Measurements from ENCODE around the gene CEP20. TPM values are rescaled to one million over a fixed set of nuclear protein-coding genes. Genes with fewer than 3 reads are reported as not detected.

Gene CEP20
- total RNA-seq, 1 experiment from 2014 or later = 46.6 TPM

DNA sequence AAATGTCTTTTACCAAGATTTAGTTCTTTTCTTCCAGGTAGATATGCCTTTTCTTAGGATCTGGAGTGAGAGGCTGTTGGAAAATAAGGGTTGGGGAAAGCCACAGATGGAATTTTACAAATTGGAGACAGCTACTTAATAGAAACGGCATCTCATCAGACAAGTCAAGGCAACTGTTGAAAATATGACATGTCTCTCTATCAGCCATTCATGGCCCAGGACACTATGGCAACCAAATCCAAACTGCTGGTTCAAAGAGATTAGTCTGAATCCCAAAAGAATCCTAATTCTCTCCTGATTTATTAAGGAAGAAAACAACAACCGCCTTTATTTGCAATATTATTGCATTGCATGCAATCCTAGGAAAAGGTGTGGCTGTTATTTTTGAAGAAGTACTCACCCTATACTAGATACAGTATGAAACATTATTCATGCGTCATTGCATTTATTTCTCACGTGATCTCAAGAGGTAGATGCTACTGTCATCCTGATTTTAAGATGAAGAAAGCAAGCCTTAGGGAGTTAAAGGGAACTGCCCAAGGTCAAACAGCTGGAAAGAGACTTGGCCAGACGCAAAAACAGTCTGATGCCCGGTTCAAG, 12.6 kb upstream of the CEP20 start:
- DNase-seq (ENCODE audit: low read depth, low spot score) = no peak
- in situ Hi-C loops (cut with HindIII; ENCODE audit: low pct_unique_long_range_greater_than_20kb, low sequenced_read_pairs) = no loop called here

DNA sequence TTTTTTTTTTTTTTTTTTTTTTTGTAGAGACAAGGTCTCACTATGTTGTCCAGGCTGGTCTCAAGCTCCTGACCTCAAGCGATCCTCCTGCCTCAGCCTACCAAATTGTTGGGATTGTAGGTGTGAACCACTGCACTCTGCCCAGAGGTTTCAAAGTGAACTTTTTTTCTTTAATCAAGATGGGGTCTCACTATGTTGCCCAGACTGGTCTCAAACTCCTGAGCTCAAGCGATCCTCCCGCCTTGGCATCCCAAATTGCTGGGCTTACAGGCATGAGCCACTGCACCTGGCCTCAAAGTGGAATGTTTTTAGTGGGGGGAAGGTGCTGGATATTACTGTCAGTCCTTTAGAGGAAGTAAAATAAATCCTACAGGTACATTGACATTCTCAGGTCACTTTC, 12.0 kb upstream of the CEP20 start:
- in situ Hi-C loops (cut with HindIII; ENCODE audit: low pct_unique_long_range_greater_than_20kb, low sequenced_read_pairs) = no loop called here
- DNase-seq (ENCODE audit: low read depth, low spot score) = no peak

DNA sequence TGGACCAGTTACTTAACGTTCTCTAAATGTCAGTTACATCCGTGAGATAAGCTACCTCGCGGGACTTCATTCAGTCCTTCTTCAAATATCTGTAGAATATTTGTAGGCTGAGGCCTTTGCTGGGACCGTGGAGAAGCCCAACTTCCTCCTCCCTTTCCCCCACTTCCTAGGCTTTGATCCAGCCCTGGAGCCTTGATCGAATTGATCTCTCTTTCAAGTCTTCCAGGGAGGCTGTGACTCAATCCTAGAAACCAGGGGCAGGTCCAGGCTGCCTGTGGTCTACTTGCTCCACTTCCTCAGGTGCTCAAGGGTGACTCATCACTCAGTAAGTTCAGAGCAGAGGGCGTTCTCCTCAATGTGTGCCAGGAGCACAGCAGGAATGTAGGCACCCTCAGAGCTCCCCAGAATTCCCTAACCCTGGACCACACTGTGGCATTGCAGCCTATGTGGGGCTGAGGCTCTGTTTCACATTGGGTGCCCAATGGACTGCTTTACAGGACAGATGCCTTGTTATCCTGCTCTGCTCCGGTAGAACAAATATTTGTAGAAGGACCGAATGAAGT, 11.2 kb upstream of the CEP20 start:
- in situ Hi-C loops (cut with HindIII; ENCODE audit: low pct_unique_long_range_greater_than_20kb, low sequenced_read_pairs) = no loop called here
- DNase-seq (ENCODE audit: low read depth, low spot score) = no peak

DNA sequence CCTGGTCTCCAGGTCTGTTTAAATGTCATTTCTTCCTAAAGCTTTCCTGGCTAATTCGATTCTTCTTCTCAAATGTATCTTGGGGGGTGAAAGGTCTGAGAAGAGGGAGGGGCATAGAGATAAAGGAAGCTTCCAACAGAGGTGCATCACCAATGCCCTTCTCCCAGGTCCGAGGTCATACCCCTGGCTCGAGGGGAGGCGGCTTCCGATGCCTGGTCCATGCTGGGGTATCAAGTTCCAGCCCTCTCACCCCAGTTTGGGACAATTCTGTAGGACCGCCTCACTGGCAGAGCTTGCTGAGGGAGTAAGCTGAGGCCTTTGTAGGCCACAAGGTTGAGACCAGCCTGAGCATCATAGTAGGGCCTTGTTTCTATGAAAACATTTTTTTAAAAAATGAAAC, 10.3 kb upstream of the CEP20 start:
- in situ Hi-C loops (cut with HindIII; ENCODE audit: low pct_unique_long_range_greater_than_20kb, low sequenced_read_pairs) = no loop called here
- no peak for DNase-seq (ENCODE audit: low read depth, low spot score)

DNA sequence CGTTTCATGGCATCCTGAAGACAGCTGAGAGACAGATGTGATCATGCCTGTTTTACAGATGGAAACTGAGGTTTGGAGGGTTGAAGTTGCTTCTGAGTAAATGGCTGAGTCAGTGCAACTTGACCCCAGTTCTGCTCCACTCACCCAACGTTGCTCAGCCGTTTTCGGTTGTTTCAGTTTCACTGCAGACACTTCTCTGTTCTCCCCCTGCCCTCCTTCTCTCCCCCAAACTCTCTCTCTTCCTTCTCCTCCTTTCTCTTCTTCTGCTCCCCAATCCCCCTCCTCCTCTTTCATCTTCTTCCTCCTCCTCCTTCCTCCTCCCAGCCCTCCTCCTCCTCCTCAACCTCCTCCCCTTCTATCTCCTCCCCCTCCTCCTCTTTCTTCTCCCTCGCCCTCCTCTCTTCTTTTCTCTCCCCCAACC, 9.4 kb upstream of the CEP20 start:
- in situ Hi-C loops (cut with HindIII; ENCODE audit: low pct_unique_long_range_greater_than_20kb, low sequenced_read_pairs) = no loop called here
- DNase-seq (ENCODE audit: low read depth, low spot score) = no peak

DNA sequence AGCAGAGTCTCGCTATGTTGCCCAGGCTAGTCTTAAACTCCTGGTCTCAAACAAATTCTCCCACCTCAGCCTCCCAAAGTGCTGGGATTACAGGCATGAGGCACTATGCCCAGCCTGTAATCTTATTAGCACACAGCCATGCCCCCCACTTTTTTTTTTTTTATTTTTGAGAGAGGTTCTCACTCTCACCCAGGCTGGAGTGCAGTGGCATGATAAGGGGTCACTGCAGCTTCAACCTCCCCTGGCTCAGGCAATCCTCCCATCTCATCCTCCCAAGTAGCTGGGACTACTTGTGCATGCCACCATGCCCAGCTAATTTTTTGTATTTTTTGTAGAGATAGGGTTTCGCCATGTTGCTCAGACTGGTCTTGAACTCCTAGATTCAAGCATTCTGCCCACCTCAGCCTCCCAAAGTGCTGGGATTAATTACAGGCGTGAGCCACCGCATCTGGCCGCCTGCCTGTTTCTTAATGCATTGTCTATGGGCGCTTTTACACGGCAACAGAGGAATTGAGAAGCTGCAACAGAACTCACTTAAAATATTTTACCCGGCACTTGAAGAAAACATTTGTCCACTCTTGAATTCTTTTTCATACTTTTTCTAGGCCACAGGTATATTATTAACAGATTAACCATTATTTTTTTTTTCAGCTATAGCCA, 8.8 kb upstream of the CEP20 start:
- DNase-seq (ENCODE audit: low read depth, low spot score) = no peak
- in situ Hi-C loops (cut with HindIII; ENCODE audit: low pct_unique_long_range_greater_than_20kb, low sequenced_read_pairs) = no loop called here

DNA sequence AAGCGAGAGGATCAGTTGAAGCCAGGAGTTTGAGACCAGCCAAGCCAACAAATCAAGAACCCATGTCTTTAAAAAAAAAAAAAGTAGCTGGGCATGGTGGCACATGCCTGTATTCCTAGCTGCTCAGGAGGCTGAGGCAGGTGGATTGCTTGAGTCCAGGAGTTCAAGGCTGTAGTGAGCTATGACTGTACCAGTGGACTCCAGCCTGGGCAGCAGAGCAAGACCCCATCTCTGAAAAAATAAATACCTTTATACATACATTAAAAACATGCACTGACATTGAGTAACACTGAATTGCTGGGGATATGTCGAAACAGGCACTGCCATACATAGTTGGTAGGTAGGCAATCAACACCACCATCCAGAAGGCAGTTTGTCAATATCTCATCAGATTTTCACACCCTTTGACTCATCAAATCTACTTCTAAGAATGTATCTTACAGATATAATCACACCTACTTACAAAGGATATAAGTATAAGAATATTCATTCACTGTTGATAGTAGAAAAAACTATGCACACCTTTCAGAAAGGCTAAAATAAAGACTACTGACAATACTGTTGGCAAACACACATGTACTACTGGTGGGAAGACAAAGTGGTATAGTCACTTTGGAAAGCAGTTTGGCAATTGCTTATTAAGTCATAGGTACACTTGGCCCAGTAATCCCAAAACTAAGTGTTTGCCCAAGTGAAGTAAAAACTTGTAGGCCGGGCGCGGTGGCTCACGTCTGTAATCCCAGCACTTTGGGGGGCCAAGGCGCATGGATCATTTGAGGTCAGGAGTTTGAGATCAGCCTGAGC, 6.4 kb upstream of the CEP20 start:
- in situ Hi-C loops (cut with HindIII; ENCODE audit: low pct_unique_long_range_greater_than_20kb, low sequenced_read_pairs) = no loop called here
- DNase-seq (ENCODE audit: low read depth, low spot score) = no peak

DNA sequence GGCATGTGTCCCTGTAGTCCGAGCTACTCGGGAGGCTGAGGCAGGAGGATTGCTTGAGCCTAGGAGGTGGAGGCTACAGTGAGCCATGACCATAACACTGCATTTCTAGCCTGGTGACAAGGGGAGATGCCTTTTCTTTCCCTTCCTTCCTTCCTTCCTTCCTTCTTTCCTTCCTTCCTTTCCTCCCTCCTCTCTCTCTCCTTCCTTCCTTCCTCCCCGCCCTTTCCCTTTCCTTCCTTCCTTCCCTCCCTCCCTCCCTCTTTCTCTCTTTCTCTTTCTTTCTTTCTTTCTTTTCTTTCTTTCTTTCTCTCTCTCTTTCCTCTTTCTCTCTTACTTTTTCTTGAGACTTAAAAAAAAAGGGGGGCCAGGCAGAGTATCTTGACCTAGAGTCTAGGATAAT, 3.1 kb upstream of the CEP20 start:
- no peak for DNase-seq (ENCODE audit: low read depth, low spot score)
- in situ Hi-C loops (cut with HindIII; ENCODE audit: low pct_unique_long_range_greater_than_20kb, low sequenced_read_pairs) = no loop called here

DNA sequence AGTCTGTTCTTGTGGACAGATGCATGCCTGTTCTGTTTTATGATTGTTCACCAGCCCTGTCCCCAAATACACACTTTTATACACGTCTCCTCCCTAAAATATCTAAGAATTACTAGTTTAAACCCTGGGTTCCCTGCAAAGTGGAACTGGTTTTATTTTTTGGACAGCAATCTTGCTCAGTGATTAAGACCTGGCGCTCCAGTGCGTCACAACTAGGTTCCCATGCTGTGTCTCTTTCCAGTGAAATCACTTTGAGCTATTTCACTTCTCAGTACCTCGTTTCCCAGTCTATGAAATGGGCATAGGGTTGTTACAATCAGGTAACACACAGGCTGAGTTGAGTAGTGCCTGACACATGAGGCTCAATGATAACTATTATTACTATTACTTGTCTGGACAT, 1.1 kb downstream of the CEP20 start:
- DNase-seq (ENCODE audit: low read depth, low spot score) = no peak
- in situ Hi-C loops (cut with HindIII; ENCODE audit: low pct_unique_long_range_greater_than_20kb, low sequenced_read_pairs) = no loop called here

DNA sequence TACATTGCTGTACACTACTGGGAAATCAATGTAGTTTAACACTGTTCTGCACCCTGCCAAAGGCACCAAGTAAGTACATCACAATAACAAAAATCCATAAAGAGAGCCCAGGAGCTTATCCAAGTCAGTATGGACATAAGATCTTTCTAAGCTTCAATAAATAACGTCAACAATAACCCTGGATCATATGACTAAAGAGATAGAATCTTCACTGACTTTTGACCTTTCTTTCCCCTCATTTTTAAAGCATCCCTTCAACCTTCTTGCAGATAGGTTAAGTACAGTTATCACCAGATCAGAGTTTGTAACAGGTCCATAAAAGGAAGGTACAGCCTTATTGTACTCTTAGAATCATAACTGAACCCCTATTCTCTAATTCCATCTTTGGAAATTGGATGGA, 2.3 kb downstream of the CEP20 start:
- DNase-seq (ENCODE audit: low read depth, low spot score) = no peak
- in situ Hi-C loops (cut with HindIII; ENCODE audit: low pct_unique_long_range_greater_than_20kb, low sequenced_read_pairs) = no loop called here

DNA sequence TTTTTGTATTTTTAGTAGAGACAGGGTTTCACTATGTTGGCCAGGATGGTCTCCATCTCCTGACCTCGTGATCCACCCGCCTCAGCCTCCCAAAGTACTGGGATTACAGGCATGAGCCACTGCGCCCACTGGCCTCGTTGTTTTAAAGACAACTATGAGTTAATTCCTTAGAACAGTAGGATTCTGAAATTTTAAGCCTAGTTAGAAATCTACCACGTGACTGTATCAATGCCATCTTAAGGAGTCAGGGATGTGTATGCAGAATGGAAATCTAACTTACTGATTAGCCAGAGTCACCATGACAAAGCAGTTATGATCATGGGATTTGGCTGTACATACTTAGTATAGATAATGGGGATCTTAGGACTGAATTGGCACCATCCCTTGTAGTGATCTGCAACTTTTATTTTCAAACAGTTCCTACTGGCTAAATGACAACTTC, 2.8 kb downstream of the CEP20 start:
- DNase-seq (ENCODE audit: low read depth, low spot score) = no peak
- in situ Hi-C loops (cut with HindIII; ENCODE audit: low pct_unique_long_range_greater_than_20kb, low sequenced_read_pairs) = no loop called here

DNA sequence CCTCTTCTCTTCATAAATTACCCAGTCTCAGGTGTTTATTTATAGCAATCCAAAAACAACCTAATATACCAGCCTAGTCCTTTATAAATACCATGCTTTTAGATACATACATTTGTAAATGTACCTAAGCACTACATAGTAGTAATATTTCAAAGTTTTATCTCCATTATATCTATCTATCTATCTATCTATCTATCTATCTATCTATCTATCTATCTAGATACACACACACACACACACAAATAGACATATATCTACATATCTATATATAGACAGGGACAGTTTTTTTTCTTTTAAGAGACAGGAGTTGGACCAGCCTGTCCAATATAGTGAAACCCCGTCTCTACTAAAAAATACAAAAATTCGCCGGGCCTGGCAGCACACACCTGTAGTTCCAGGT, 5.8 kb downstream of the CEP20 start:
- in situ Hi-C loops (cut with HindIII; ENCODE audit: low pct_unique_long_range_greater_than_20kb, low sequenced_read_pairs) = no loop called here
- DNase-seq (ENCODE audit: low read depth, low spot score) = no peak

DNA sequence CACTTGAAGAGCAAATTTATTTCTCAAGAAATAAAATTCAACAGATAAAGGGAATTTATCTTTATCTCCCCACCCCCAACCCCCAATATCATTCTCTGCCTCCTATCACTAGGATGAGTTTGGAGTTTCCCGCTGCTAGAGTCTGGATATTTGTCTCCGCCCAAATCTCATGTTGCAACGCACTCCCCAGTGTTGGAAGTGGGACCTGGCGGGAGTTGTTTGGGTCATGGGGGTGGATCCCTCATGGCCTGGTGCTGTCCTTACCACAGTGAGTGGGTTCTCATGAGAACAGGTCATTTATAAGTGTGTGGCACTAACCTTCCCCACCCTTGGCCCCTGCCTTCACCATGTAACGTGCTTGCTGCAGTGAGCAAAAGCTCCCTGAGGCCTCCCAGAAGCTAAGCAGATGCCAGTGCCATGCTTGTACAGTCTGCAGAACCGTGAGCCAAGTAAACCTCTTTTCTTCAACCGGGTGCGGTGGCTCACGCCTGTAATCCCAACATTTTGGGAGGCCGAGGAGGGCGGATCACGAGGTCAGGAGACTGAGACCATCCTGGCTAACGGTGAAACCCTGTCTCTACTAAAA, 6.5 kb downstream of the CEP20 start:
- no peak for DNase-seq (ENCODE audit: low read depth, low spot score)
- in situ Hi-C loops (cut with HindIII; ENCODE audit: low pct_unique_long_range_greater_than_20kb, low sequenced_read_pairs) = no loop called here

DNA sequence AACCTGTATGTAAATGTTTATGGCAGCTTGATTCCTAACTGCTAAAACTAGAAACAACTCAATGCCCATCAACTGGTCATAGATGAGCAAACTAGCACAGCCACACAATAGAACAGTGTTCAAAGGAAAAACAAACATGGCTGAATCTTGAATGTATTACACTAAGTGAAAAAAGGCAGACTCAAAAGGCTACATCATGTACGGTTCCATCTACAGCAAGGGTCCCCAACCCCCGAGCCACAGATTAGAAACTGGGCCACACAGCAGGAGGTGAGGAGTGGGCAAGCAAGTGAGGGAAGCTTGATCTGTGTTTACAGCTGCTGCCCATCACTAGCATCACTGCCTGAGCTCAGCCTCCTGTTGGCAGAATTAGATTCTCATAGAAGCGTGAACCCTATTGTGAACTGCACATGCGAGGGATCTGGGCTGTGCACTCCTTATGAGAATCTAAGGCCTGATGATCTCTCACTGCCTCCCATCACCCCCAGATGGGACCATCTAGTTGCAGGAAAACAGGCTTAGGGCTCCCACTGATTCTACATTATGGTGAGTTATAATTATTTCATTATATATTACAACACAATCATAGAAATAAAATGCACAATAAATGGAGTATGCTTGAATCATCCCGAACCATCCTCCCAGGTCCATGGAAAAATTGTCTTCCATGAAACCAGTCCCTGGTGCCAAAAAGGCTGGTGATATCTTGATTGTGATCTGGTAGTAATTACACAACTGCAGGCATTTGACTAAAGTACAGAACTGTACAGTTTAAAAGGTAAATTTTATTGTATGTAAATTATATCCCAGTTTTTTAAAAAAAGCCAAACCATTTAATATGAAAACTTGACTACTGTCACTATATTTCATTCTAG, 7.7 kb downstream of the CEP20 start:
- no peak for DNase-seq (ENCODE audit: low read depth, low spot score)
- in situ Hi-C loops (cut with HindIII; ENCODE audit: low pct_unique_long_range_greater_than_20kb, low sequenced_read_pairs) = no loop called here

DNA sequence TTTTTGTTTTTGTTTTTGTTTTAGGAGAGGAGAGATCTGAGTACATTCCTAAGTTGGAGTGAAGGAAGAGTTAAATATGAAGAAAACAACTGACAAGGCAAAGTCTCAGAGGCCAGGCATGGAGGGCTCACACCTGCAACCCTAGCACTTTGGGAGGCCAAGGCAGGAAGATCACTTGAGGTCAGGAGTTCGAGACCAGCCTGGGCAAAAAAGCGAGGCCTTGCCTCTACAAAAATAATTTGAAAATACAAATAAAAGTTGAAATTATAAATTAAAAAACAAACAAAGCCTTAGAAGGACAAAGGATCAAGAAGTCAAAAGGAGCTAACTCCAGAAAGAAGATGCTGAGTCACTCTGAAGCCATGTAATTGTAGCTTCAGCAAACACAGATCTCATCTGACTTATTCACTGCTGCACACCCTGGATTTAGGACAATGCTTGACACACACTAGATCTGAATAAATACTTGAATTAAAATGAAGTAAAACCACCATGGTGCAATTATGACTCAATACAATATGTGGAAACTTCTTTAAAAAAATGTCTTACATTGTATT, 9.1 kb downstream of the CEP20 start:
- in situ Hi-C loops (cut with HindIII; ENCODE audit: low pct_unique_long_range_greater_than_20kb, low sequenced_read_pairs) = no loop called here

DNA sequence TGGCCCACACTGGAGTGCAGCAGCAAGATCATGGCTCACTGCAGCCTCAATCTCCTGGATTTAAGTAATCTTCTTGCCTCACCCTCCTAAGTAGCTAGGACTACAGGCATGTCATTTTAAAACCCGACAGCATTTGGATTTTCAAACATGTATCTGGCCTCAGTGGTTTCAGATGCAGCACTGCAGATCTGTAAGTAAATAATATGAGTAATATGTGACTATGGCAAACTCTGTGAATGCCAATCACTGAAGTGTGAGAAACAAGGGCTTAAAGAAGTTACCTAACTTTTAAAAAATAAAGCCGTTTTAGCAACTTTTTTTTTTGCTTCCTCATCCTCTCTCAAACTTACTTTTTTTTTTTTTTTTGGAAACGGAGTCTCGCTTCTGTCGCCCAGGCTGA, 11.9 kb downstream of the CEP20 start:
- no peak for DNase-seq (ENCODE audit: low read depth, low spot score)

More for the DNA sequence above, 9.1 kb downstream of the CEP20 start:
- peak; percentile 17 for DNase-seq (ENCODE audit: low read depth, low spot score)

DNA sequence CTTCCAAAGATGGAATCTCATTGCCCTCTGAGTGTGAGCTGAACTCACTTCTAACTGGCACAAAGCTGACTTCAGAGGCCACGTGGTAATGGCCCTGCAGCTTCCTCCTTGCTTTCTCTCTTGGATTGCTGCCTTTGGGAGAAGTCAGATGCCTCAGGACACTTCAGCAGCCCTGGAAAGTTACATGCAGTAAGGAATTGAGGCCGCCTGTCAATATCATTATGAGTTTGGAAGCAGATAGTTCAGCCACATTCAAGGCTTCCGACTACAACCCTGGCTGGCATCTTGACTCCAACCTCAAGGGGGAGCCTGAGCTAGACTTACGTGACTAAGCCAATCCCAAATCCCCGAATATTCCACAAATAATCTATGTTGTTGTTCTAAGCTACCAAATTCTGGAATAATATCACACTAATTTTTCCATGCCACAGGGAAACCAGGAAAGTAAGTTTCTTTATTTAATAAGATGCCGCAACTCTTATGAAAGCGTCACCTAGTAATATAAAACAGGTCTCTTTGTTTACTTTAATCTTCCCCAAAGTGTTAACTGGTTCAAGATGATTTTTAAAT, 13.6 kb downstream of the CEP20 start:
- DNase-seq (ENCODE audit: low read depth, low spot score) = peak; percentile 81
- in situ Hi-C loops (cut with HindIII; ENCODE audit: low pct_unique_long_range_greater_than_20kb, low sequenced_read_pairs) = no loop called here

More for the DNA sequence above, 11.9 kb downstream of the CEP20 start:
- in situ Hi-C loops (cut with HindIII; ENCODE audit: low pct_unique_long_range_greater_than_20kb, low sequenced_read_pairs) = no loop called here
